Superior temporal gyrus (tissue), 1 donor: Measurements from ENCODE around the gene GPATCH2L.

Experiments
- DNase-seq: peaks from one replicate; pipeline ENCODE4 v3.0.0-alpha.2; 2016; ENCODE audit errors: extremely low spot score

GPATCH2L gene

GRCh38 chr14:76151398-76152332 is at the start of gene GPATCH2L:
Gene GPATCH2L (plus strand): TSS chr14:76151922. CDS start chr14:76154364, 2,442 bp downstream.
- DNase-seq, result peak; percentile 89

DNA sequence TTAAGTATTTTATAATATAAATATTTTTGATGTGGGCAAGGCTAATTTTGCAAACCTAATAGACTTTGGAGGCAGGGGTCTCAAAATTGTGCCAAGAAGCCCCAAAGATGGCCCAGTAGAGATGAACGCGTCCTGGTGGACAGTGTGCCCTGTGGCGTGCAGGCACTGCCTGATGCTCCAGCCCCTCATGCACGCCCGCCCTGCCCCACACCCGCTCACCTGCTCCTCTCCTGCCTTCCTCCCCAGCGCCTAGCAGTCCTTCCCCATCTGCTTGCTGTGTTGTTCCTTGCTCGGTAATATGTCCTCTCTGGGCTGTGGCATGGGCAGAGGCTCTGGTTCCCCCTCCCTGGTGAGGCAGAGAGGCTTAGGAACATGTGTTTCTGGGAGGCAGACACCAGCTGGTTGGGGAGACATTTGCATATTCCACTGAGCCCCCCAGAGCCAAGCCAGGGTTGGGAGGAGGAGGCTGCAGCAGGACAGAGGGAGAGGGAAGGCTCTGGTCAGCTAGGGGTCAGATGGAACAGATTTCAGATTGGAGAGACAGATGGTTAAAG is 46.8 kb upstream of the GPATCH2L start:
- no peak for DNase-seq

DNA sequence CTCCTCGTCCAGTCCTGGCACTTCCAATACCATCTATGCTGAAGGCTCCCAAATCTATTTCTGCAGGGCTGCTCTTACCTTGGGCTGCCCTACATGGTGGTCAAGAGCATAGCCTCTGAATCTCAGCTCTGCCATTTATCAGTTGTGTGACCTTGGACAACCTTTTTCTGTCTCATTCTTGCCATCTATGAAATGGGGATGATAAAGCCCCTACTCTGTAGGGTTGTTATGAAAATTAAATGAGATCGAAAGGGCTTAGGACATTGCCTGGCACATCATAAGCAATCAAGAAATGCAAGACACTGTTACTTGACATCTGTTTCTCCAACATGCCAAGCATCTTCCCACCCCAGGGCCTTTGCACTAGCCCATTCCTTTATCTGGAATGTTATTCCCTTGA is 45.5 kb upstream of the GPATCH2L start:
- DNase-seq, result no peak

GRCh38 chr14:76109087-76109880 is 42.4 kb upstream of the GPATCH2L start:
- no peak for DNase-seq

GRCh38 chr14:76112889-76113624 is 38.7 kb upstream of the GPATCH2L start:
- DNase-seq, result no peak

- DNase-seq, result no peak
These were observed 38.0 kb upstream of the GPATCH2L start for GRCh38 chr14:76113691-76114090.

DNA sequence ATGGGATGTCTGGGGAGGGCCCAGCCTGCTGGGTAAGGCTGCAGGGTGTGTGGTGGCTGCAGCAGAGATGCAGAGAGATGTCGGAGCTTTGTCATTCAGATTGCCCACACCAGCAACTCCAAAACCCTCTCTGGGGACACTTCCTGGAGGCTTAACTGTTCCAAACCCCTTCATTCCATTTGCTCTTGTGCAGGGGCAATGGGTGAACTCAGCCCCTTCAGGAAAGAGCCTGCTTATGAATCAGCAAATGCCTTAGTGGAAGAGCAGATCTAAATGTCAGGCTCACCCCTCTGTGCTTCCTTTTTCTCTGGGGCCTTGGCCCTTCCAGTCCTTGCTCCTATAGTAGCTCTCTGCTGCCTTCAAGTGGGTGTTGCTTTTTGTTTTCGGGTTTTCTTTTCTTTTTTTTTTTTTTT is 36.7 kb upstream of the GPATCH2L start:
- DNase-seq, result no peak

GRCh38 chr14:76117789-76118484 is 33.8 kb upstream of the GPATCH2L start:
- DNase-seq, result no peak

GRCh38 chr14:76118594-76118993 is 33.1 kb upstream of the GPATCH2L start:
- no peak for DNase-seq

DNA sequence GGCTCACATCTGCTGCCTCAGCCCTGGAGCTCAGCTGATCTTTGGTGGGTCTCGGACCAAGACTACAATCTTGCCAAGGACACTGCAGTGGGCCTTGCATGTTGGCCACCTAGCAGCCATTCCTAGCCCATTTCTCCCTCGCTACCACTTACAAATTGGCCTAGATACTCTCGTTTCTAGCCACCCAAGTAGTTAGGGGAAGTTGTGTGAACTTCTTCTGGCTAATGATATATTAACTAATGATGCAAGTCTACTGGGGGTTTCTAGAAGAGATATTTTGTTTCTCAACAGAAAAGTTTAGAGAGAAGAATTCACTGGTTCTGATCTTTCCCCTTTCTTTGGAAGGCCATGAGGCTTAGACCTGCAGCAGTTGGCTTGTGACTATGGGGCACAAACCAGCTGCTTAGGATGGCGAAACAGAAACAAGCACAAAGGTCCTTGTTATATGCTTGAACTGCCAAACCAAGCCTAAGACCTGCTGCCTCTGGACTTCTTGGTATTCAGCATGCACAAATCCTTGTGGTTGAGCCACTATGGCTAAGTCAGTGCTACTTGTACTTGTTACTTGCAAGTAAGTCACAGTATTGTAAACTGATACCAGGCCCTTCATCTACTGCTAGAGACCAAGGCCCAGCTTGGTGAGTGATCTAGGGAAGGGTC is 30.5 kb upstream of the GPATCH2L start:
- no peak for DNase-seq

- no peak for DNase-seq
These were observed 28.1 kb upstream of the GPATCH2L start for GRCh38 chr14:76123426-76124225.

DNA sequence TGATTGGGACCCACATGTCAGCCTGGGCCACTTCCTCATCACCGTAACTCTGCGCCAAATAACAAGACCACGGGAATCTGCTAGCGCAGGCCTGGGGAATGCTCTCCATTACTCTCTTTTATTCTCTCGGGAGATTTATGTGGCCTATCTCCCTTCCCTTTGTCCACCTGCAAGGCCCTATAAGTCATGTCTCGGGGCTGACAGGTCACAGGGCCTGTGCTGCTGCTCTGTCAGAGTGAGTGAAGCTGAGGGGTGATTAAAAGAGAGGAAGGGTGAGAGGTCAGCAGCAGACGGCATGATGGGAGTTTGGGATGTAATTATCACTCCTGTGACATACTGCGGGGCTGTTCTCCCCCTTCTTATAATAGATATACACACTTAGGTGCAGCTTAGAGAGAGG is 26.2 kb upstream of the GPATCH2L start:
- DNase-seq, result no peak

GRCh38 chr14:76126076-76126475 is 25.6 kb upstream of the GPATCH2L start:
- no peak for DNase-seq

GRCh38 chr14:76129851-76130576 is 21.7 kb upstream of the GPATCH2L start:
- DNase-seq, result no peak

GRCh38 chr14:76131071-76131965 is 20.4 kb upstream of the GPATCH2L start:
- no peak for DNase-seq

GRCh38 chr14:76133103-76133502 is 18.6 kb upstream of the GPATCH2L start:
- no peak for DNase-seq

DNA sequence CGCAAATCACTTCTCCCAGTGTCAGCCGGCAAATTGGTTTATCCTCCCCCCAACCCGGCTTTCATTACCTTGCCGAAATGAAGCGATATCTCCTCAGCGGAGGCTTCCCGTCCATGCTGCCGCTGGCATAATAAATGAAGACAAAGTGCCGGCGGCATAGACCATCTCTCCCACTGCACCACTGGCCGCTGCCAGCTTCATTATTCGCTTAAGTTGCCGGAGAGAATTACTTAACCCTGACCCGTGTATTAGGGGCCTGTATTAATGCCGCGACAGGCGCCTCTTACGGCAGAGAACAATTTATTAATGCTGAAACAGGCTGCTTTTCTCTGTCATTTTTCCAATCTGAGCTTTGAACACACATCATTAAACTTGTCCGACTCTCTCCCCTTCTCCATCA is 17.5 kb upstream of the GPATCH2L start:
- DNase-seq, result no peak

DNA sequence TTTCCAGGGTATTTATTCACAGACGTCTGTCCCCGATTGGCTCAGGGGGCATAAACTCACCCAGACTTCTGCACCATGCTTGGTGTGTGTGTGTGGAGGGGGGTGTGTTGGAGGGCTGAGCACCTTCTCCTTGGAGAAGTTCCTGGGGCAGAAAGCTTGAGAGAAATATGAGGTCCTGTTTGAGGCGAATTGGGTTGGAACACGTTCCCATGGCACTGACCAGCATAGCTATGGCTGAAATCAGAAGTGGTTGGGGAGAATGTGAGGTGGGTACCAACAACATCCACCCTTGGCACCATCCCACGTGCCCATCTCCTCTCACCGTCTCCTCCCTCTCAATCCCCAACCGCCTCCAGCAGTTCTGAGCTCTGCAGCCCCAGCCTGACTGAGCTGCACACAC is 16.0 kb upstream of the GPATCH2L start:
- DNase-seq, result no peak
